ENCODE results near the gene COL15A1.

The COL15A1 gene

GRCh38 chr9:99020786-99021436 is 77.2 kb downstream of the COL15A1 start:
- TF ChIP-seq JUND (IDR thresholded peaks at IDR 0.05; ENCODE audit: low read depth): no peak
- DNase-seq (ENCODE audit: low read depth in 1 of 2, low spot score in 1 of 2): no peak
- in situ Hi-C loops (cut with HindIII; ENCODE audit: low pct_unique_long_range_greater_than_20kb, low sequenced_read_pairs): no loop called here

DNA sequence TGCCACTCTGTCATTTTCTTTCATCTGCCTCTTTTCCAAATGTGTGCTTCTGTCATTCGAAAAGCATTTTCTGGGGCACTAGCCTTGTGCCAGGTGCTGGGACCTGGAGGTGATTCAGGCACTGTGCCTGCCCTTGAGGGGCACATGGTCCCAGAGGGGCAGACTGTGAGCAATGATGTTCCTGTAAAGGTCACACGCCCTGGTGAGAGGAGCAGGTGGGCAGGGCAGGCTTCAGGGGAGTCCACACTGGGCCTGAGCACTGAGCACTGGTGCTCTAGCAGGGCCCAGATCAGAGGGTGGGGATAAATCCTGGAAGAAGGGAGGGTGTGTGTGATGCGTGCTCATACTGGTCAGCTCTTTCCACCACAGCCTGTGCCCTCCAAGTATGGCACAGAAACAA is 77.8 kb downstream of the COL15A1 start:
- DNase-seq (ENCODE audit: low read depth in 1 of 2, low spot score in 1 of 2): no peak
- in situ Hi-C loops (cut with HindIII; ENCODE audit: low pct_unique_long_range_greater_than_20kb, low sequenced_read_pairs): no loop called here
- no peak for TF ChIP-seq JUND (IDR thresholded peaks at IDR 0.05; ENCODE audit: low read depth)

DNA sequence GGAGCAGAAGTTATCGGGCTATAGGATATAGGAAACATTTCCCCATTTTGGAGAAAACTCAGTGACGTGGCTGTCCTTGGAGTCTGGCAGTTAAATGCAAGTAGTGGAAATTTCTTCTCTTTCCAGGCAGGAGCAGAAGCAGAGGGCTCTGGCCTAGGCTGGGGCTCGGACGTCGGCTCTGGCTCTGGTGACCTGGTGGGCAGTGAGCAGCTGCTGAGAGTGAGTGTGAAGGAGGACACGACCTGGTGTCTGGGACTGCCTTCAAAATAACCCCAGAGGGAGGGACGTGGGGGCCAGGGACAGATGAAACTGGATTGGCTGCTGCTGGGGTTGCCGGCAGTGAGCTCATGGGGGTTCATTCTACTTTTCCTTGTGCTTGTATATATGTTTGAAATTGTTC is 79.5 kb downstream of the COL15A1 start:
- no peak for TF ChIP-seq JUND (IDR thresholded peaks at IDR 0.05; ENCODE audit: low read depth)
- DNase-seq (ENCODE audit: low read depth in 1 of 2, low spot score in 1 of 2): no peak
- in situ Hi-C loops (cut with HindIII; ENCODE audit: low pct_unique_long_range_greater_than_20kb, low sequenced_read_pairs): no loop called here

DNA sequence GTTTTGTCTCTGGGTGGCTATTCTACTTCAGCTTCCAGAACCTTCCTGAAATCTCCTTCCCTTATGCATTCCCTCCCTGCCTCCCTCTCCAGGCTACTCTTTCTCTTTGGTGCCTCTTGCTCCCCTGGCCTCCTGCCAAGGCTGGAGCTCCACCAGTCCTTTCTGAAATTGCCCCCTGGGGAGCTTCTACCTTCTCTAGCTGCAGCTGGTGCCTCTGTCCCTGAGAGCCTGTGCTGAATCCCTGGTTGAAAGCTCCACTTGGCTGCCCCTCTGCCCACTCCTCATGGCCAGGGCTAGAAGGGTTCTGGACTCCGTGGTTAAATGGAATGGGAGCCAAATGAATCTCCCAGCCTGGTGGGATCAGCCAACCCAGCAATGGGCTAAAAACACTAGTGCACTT is 80.1 kb downstream of the COL15A1 start:
- TF ChIP-seq JUND (IDR thresholded peaks at IDR 0.05; ENCODE audit: low read depth): no peak
- DNase-seq (ENCODE audit: low read depth in 1 of 2, low spot score in 1 of 2): peak in 1 of 2 experiments; percentile 16
- in situ Hi-C loops (cut with HindIII; ENCODE audit: low pct_unique_long_range_greater_than_20kb, low sequenced_read_pairs): no loop called here

GRCh38 chr9:99024959-99025358 is 81.3 kb downstream of the COL15A1 start:
- DNase-seq (ENCODE audit: low read depth in 1 of 2, low spot score in 1 of 2): no peak
- TF ChIP-seq JUND (IDR thresholded peaks at IDR 0.05; ENCODE audit: low read depth): no peak
- in situ Hi-C loops (cut with HindIII; ENCODE audit: low pct_unique_long_range_greater_than_20kb, low sequenced_read_pairs): no loop called here

DNA sequence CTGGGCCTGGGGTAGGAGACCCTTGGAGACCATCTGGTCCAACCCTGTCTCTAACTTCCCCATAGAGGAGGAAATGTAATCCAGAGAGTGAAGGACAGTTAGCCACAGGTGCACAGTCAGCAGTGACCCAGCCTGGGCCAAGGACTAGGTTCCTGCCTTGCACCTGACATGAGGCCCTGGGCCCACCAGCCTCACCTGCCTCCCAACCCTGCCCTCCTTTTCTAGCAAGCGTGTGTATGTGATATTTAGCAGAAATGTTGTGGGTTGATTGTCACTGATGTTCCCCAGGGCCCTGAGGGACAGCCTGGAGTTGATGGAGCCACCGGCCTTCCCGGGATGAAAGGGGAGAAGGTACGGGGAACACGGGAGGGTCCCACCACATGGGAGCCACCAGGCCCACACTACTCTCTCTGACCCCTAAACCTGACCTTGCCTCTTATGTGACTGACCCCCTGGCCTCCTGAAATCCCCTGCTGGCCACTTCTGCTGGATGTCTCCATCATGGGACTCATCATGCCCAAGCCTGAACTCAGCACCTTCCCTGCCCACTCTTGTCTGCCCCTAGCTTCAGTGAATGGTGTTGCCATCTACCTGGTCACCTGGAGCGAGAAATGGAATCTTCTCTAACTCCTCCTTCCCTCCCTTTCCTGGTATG is 82.0 kb downstream of the COL15A1 start:
- TF ChIP-seq JUND (IDR thresholded peaks at IDR 0.05; ENCODE audit: low read depth): no peak
- no peak for DNase-seq (ENCODE audit: low read depth in 1 of 2, low spot score in 1 of 2)
- in situ Hi-C loops (cut with HindIII; ENCODE audit: low pct_unique_long_range_greater_than_20kb, low sequenced_read_pairs): no loop called here

GRCh38 chr9:99026271-99026955 is 82.7 kb downstream of the COL15A1 start:
- no peak for TF ChIP-seq JUND (IDR thresholded peaks at IDR 0.05; ENCODE audit: low read depth)
- no peak for DNase-seq (ENCODE audit: low read depth in 1 of 2, low spot score in 1 of 2)
- in situ Hi-C loops (cut with HindIII; ENCODE audit: low pct_unique_long_range_greater_than_20kb, low sequenced_read_pairs): no loop called here

DNA sequence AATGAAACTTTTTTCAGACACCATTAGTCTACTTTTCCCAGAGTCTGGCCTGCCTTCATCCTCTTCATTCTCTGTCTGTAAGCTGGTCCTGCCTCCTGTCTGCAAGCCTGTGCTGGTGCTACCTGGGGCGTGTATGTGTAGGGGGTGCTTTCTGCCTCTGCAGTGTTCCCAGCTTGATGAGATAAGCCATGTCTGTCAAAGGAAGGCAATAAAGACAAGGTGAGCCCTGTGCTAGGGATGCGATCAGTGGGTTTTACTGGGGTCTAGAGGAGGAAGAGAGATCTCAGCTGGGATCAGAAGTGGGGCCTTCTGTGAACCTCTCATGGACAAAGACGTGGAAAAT is 83.2 kb downstream of the COL15A1 start:
- DNase-seq (ENCODE audit: low read depth in 1 of 2, low spot score in 1 of 2): no peak
- in situ Hi-C loops (cut with HindIII; ENCODE audit: low pct_unique_long_range_greater_than_20kb, low sequenced_read_pairs): no loop called here
- TF ChIP-seq JUND (IDR thresholded peaks at IDR 0.05; ENCODE audit: low read depth): no peak

DNA sequence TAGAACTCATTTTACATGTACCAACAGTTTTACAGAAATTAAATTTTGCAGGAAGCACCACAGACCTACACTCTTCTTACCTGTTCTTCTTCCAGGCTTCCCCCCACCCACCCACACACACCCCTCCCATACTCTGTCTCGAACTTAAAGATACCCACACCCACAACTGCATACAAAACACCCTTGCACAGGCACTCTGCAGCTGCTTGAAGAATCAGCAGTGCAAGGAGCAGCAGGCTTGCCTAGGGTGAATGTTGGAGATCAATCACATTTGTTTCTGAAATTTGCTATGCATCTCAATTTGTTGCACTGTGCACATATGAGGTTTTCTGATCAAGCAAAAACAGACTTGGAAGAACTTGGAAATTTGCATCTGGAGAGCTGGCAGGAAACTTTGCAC is 83.7 kb downstream of the COL15A1 start:
- DNase-seq (ENCODE audit: low read depth in 1 of 2, low spot score in 1 of 2): no peak
- no peak for TF ChIP-seq JUND (IDR thresholded peaks at IDR 0.05; ENCODE audit: low read depth)
- in situ Hi-C loops (cut with HindIII; ENCODE audit: low pct_unique_long_range_greater_than_20kb, low sequenced_read_pairs): no loop called here

DNA sequence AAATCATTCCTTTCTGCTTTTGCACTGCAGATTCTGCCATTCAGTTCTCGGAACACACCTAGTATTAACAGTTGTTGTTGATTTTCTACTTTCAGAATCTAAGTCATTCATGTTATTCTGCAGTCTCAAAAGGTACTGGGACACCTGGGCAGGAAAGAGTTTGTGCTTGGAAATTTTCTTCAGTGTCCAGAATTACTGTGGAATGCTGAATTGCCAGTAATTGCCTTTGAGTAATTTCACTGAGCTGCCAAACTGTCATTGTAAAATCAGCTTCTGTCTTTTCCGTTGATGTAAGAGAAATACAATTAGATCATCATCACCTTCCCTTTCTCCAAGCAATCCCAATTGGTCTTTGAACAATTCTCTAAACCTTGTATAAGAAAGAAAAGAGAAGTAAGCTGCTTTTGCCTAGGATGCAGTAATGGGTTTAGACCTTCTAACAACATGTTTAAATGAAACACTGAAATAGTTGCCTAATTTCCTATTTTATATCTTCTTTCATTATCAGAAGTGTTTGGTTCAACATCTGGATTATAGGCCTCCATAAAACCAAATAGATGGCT is 85.5 kb downstream of the COL15A1 start:
- DNase-seq (ENCODE audit: low read depth in 1 of 2, low spot score in 1 of 2): no peak
- no peak for TF ChIP-seq JUND (IDR thresholded peaks at IDR 0.05; ENCODE audit: low read depth)
- in situ Hi-C loops (cut with HindIII; ENCODE audit: low pct_unique_long_range_greater_than_20kb, low sequenced_read_pairs): no loop called here

- no peak for DNase-seq (ENCODE audit: low read depth in 1 of 2, low spot score in 1 of 2)
- in situ Hi-C loops (cut with HindIII; ENCODE audit: low pct_unique_long_range_greater_than_20kb, low sequenced_read_pairs): no loop called here
- TF ChIP-seq JUND (IDR thresholded peaks at IDR 0.05; ENCODE audit: low read depth): no peak
These were observed 86.4 kb downstream of the COL15A1 start for GRCh38 chr9:99030092-99030511.

GRCh38 chr9:99030610-99031109 is 87.0 kb downstream of the COL15A1 start:
- TF ChIP-seq JUND (IDR thresholded peaks at IDR 0.05; ENCODE audit: low read depth): no peak
- peak; percentile 9 to 51 for DNase-seq (ENCODE audit: low read depth in 1 of 2, low spot score in 1 of 2)
- in situ Hi-C loops (cut with HindIII; ENCODE audit: low pct_unique_long_range_greater_than_20kb, low sequenced_read_pairs): no loop called here

DNA sequence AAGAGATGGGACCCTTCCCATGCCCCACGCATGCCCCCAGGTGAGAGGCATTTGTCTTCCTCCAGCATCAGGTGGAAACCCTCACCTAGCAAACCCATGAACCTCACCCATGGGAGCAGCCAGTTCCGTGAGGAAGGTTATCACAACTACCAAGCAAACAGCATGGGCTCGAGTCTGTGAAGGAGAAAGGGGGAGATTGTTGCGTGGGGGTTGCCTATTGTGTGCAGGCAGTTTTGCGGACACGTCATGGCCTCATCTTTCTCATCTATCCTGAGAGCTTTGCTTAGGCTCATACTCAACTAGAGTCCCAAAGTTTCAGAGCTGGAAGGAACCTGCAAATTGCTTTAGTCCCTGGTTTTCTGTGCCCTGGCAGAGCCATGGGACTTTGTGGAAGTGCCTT is 87.6 kb downstream of the COL15A1 start:
- in situ Hi-C loops (cut with HindIII; ENCODE audit: low pct_unique_long_range_greater_than_20kb, low sequenced_read_pairs): no loop called here
- no peak for DNase-seq (ENCODE audit: low read depth in 1 of 2, low spot score in 1 of 2)
- TF ChIP-seq JUND (IDR thresholded peaks at IDR 0.05; ENCODE audit: low read depth): no peak
